ENCODE measurements around the gene ARTN.

ARTN gene

GRCh38 chr1:43925846-43926245 lies 7.8 kb upstream of the ARTN start:
- no peak for DNase-seq

DNA sequence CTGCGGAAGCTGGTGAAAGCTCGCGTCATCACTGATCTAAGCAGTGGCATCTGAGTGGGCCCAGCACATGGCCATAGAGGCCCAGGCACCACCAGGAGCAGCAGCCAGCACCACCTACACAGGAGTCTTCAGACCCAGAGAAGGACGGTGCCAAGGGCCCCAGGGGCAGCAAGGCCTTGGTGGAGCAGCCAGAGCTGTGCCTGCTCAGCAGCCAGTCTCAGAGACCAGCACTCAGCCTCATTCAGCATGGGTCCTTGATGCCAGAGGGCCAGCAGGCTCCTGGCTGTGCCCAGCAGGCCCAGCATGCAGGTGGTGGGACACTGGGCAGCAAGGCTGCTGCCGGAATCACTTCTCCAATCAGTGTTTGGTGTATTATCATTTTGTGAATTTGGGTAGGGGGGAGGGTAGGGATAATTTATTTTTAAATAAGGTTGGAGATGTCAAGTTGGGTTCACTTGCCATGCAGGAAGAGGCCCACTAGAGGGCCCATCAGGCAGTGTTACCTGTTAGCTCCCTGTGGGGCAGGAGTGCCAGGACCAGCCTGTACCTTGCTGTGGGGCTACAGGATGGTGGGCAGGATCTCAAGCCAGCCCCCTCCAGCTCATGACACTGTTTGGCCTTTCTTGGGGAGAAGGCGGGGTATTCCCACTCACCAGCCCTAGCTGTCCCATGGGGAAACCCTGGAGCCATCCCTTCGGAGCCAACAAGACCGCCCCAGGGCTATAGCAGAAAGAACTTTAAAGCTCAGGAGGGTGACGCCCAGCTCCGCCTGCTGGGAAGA lies 3.2 kb upstream of the ARTN start:
- DNase-seq: peak in 1 of 3 experiments; percentile 9

- DNase-seq: no peak
Measured at GRCh38 chr1:43930949-43931275, 2.7 kb upstream of the ARTN start.

DNA sequence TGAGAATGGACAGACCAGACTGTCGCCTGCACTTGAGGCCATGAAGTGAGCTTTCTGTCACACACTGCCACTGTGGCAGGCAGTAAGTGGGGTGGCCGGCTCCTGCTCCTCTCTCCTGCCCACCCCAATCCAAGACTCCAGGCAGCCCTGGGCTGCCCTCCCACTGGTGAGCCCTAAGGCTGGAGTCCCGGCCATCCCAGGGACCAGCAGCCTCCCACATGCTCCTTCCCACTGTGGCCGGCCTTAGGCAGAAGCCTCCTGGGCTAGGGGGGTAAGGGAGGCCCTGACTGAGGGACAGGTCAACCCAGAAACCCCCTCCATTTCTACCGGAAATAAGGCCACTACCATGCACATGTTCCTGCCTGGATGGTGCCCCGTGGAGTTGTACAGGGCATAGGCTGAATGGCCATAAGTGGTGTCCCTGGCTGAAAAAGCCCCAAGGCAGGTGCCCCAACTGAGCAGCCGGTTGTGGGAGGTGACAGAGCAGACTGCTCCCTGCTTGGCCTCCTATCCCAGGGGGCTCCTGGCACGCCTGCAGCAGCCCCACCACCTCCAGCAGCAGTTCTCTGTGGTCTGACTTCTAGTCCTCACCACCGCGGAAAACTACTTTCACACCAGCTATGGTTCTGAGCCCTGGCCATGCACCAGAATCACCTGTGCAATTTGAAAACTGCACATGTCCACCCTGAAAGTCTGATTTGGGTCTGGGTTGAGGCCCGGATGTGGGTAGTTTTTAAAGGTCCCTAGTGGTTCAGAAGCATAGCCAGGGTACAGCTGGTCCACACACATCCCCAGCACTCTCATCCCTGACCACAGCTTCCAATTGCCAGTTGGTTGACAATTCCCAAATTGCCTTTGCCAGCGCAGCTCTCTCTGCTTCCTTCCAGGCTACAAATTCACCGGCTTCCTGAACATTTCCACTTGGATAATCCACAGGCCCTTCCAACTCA lies 1.6 kb upstream of the ARTN start:
- no peak for DNase-seq

DNA sequence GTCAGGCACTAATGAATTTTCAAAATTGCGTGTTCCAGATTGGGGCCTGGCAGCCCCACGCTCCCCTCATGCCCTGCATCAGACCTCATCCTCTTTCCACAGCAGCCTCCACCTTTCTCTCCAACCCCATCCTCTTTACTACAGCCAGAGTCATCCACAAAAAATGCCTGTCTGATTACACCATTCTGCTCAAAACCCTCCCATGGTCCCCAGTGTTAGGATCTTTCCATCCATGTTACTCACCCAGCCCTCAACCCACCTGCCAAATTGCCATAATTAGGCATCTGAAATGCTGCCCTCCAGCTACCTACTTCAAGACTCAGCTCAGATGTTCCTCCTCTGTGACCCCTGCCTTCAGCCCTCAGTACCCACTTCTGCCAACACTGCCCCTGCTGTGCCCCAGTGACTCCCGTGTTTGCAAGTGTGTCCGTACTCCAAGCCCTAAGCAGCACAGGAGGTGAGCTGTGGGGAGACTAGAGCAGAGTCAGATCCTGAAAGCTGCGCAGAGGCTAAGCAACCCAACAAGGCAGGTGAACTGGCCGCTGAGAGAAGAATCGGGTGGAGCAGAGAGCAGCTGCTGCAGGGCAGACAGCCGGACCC lies 715 bp upstream of the ARTN start:
- DNase-seq: peak in 2 of 3 experiments; percentile 57 to 72

- peak; percentile 42 to 77 (median 59) for DNase-seq
Measured at GRCh38 chr1:43934101-43934985, 742 bp downstream of the ARTN start.

- no peak for DNase-seq
Measured at GRCh38 chr1:43934986-43935324, 1.4 kb downstream of the ARTN start.

GRCh38 chr1:43935711-43936427 lies 2.3 kb downstream of the ARTN start:
- peak in 2 of 3 experiments; percentile 52 to 57 for DNase-seq

DNA sequence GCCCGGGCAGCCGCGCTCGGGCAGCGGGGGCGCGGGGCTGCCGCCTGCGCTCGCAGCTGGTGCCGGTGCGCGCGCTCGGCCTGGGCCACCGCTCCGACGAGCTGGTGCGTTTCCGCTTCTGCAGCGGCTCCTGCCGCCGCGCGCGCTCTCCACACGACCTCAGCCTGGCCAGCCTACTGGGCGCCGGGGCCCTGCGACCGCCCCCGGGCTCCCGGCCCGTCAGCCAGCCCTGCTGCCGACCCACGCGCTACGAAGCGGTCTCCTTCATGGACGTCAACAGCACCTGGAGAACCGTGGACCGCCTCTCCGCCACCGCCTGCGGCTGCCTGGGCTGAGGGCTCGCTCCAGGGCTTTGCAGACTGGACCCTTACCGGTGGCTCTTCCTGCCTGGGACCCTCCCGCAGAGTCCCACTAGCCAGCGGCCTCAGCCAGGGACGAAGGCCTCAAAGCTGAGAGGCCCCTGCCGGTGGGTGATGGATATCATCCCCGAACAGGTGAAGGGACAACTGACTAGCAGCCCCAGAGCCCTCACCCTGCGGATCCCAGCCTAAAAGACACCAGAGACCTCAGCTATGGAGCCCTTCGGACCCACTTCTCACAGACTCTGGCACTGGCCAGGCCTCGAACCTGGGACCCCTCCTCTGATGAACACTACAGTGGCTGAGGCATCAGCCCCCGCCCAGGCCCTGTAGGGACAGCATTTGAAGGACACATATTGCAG lies 3.0 kb downstream of the ARTN start:
- peak; percentile 14 to 80 (median 79) for DNase-seq

- no peak for DNase-seq
Measured at GRCh38 chr1:43937179-43937865, 3.7 kb downstream of the ARTN start.

DNA sequence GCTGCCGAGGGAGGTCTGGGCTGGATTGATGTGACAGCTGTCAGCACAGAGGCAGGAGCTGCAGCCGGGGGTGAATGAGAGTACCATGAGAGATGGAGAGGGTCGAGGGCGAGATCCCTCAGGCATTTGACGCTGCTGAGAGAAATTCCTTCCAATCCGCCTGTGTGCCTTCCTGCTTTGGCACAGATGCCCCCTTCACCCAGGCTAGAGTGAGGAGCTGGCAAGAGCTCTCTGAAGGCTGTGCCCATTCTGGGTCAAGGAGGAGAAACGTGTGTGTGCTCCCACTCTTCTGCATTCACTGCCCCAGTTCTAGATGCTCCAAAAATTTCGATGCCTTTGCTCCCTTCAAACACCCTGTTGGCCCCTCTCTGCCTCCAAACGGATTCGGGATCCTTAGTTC lies 4.8 kb downstream of the ARTN start:
- DNase-seq: no peak

- no peak for DNase-seq
Measured at GRCh38 chr1:43938892-43939587, 5.4 kb downstream of the ARTN start.

GRCh38 chr1:43942411-43942810 lies 8.8 kb downstream of the ARTN start:
- no peak for DNase-seq

DNA sequence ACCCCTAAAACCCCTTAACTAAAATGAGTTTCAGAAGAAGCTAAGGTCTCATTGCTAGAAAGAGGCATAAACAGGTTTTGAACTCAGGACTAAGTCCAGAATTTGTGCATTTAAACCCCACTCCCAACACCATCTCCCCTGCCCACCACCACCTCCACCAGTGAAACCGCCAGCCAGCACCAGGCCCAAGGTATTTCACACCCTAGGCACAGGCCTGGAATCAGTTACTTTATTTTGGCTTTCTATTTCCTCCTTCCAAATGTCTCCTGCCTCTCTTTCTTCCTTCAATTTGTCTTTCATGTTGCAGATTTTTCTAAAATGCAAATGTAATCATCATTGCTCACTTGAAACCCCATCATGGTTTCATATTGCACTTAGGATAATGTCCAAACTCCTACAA lies 11.3 kb downstream of the ARTN start:
- no peak for DNase-seq

- no peak for DNase-seq
Measured at GRCh38 chr1:43945674-43946235, 12.2 kb downstream of the ARTN start.

DNA sequence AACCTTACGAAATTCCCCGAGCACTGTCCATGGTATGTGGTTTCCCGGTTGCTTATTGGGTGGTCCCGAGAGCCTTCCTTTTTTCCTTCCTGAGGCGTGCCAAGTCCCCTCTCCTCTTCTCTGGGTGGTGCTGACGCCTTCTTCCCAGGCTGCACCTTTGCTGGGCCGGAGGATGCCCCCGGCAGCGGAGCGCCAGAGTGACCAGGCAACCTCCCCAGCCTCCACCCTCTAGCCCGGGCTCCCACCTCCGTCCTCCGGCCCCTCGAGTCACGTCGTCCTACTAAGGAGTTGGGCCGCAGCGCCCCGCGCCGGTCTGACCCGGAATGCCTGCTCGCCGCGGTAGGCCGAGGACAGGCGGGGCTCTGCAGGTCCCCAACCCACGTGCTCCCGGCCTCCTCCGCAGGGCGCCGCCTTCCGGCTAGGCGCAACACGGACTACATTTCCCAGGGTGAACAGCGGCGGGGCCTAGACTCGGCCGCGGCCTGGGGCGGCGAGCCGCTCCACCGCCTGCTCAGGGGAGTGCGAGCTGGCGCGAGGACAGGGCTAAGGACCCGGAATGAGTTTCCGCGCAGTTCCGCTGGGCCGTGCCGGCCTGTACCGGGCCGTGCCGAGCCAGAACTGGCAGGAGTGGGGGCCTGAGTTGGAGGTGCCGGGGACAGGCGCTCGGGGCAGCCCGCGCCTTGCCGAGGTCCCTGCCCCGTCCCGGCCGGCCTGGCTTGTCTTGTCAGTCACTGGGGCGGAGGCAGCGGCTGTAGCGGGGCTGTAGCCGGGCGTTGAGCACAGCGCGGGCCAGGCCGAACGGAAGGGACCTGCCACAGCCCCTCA lies 12.8 kb downstream of the ARTN start, which contains the start of gene IPO13:
Gene IPO13 (plus strand): TSS at position 715 of the 825 bp plus-strand sequence. CDS start 651 bp downstream, outside the sequence.
- peak; percentile 91 to 97 (median 97) for DNase-seq

- no peak for DNase-seq
Measured at GRCh38 chr1:43947061-43947873, 13.7 kb downstream of the ARTN start.

Data from NCI-H1417 (cell line).